Esophagus squamous epithelium (tissue), 5 donors: ENCODE data around the gene CYTH2. TPM values are rescaled to one million over a fixed set of nuclear protein-coding genes. Genes with fewer than 3 reads are reported as not detected.

Experiments used
- DNase-seq: peaks from one replicate; lab custom pipeline; 2025; lab: John Stamatoyannopoulos, UW
- H3K27ac ChIP-seq, 4 donors: fragments of 200-600 bp; sonication (generic); one replicate each; pipeline ENCODE4 v1.5.1; 2016 to 2019; ENCODE audit warnings: mild to moderate bottlenecking in 1 of 4
- H3K27me3 ChIP-seq, 4 donors: fragments of 200-600 bp; sonication (generic); 1 replicate in 3 of 4; 2 replicates in 1 of 4; pipeline versions ENCODE4 v1.5.1 to v1.6.0; 2017 to 2021; ENCODE audit warnings: antibody characterized with exemption in 1 of 4
- H3K36me3 ChIP-seq, 3 donors: fragments of 200-600 bp; sonication (generic); one replicate each; pipeline ENCODE4 v1.5.1; 2016 to 2019
- H3K4me1 ChIP-seq, 3 donors: fragments of 200-600 bp; sonication (generic); one replicate each; pipeline ENCODE4 v1.5.1; 2017 to 2019
- H3K4me3 ChIP-seq, 4 donors: fragments of 200-600 bp; sonication (generic); 1 replicate in 3 of 4; 2 replicates in 1 of 4; pipeline ENCODE4 v1.5.1; 2016 to 2019; ENCODE audit warnings: mild to moderate bottlenecking in 2 of 4, moderate library complexity in 1 of 4
- H3K9me3 ChIP-seq, 3 donors: fragments of 200-600 bp; sonication (generic); one replicate each; pipeline ENCODE4 v1.5.1; 2016 to 2019
- POLR2A ChIP-seq, 4 donors: fragments of 450-650 bp; IDR thresholded peaks; one replicate each; pipeline ENCODE4 v1.6.1; 2017; ENCODE audit warnings: antibody characterized with exemption in 4 of 4, mild to moderate bottlenecking in 4 of 4, moderate library complexity in 3 of 4
- WGBS, 2 donors: methylation state at CpG; one replicate each; pipeline ENCODE4 v1.1.5; 2018; 5-methylcytosine and 5-hydroxymethylcytosine counted together
- intact Hi-C: fragments of 100-400 bp; cut with DNase I; formaldehyde crosslinking; loops from one replicate; pipeline ENCODE4 v1.15.0; 2022
- total RNA-seq, 4 donors: library from RNA; depleted of rRNA; stranded (reverse); fragments of >200 nt; gene quantifications; one replicate each; pipeline ENCODE4 v1.1.0, GENCODE V29; 2016
- TF ChIP-seq, protein P1 (sequence below), 6 experiments: fragments of 450-650 bp in 4 of 6; fragments of 200-600 bp in 2 of 6; sonication (generic) in 2 of 6; IDR thresholded peaks; one replicate each; pipeline ENCODE4 v1.5.1; 2016 to 2019; ENCODE audit warnings: antibody characterized with exemption in 6 of 6, mild to moderate bottlenecking in 4 of 6, moderate library complexity in 4 of 6
- donor health status: DM: yes; HTN: yes; CAD: no.

Gene CYTH2
- total RNA-seq, 4 donors from 2014 or later, result 40.8 to 101 (median 47.8) TPM

DNA sequence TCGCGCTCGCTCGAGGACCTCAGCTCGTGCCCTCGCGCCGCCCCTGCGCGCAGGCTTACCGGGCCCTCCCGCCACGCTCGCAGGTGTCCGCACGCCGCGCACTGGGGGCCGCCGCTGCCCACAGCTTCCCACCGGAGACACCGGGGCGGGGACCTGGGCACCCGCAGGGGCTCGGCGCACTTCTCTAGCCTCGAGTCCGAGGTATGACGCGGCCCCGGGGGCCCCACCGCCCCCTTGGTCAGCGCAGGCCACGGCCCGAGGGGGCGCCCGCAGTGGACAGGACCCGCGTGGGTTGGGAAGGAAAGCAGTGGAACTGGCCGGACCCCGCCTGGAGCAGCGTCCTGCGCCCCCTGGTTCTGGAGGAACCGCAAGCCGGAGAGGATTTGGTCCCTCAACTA, 25.4 kb upstream of the CYTH2 start:
- intact Hi-C loops, result no loop called here
- DNase-seq, result no peak
- H3K27ac ChIP-seq, result no peak overlapping the region
- peak overlapping the region in 3 of 4 donors; percentile 78 to 93 (median 85) for H3K4me3 ChIP-seq
- H3K4me1 ChIP-seq, result peaks cover 20 to 43% (median 22%) of the 10 kb centered on the region in 3 donors
- peaks cover 0 to 18% (median 0%) of the 10 kb centered on the region in 3 donors for H3K36me3 ChIP-seq
- WGBS, 2 donors, result no CpG with 5 or more reads among the region's 45 CpGs
- H3K27me3 ChIP-seq, result peaks cover 0 to 58% (median 2%) of the 10 kb centered on the region in 4 donors
- no peak for TF ChIP-seq POLR2A (IDR thresholded peaks at IDR 0.05)
- TF ChIP-seq, protein P1, sequence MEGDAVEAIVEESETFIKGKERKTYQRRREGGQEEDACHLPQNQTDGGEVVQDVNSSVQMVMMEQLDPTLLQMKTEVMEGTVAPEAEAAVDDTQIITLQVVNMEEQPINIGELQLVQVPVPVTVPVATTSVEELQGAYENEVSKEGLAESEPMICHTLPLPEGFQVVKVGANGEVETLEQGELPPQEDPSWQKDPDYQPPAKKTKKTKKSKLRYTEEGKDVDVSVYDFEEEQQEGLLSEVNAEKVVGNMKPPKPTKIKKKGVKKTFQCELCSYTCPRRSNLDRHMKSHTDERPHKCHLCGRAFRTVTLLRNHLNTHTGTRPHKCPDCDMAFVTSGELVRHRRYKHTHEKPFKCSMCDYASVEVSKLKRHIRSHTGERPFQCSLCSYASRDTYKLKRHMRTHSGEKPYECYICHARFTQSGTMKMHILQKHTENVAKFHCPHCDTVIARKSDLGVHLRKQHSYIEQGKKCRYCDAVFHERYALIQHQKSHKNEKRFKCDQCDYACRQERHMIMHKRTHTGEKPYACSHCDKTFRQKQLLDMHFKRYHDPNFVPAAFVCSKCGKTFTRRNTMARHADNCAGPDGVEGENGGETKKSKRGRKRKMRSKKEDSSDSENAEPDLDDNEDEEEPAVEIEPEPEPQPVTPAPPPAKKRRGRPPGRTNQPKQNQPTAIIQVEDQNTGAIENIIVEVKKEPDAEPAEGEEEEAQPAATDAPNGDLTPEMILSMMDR (IDR thresholded peaks at IDR 0.05), result no peak
- no peaks in the 10 kb centered on the region for H3K9me3 ChIP-seq

DNA sequence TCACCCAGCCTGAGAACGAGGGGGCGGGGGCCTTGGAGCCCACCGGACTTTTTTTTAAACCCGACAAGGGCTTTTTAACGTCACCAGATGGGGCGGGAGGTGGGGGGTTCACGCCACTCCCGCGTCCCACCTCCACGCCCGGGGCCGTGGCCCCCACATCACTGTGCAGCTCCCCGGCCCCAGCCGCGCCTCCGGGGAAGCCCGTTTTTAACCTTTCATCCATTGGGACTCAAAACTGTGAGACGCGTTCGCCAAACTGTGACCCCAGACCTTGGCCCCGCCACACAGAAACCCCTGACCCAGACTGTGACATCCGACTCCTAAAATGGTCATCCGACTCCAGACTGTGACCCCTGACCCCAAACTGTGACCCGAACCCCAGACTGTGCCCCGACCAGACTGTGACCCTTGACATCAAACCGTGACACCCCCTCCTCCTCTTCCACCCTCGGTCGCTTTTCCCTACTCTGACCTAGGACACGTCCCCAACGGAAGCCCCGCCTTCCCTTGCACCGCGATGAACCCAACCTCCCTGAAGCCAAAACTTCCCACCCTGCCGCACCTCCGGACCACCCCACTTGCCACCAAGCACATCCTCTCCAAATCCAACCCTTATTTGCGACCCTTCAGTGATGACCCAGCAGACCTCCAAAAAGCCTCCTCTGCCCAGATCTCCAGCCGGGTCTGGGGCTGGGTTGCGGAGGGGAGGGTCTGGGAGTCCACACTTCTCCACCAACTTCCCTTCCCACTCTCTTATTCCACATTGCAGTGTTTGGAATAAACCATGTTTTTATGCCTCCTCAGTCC, 24.8 kb upstream of the CYTH2 start:
- no peak for TF ChIP-seq POLR2A (IDR thresholded peaks at IDR 0.05)
- TF ChIP-seq, protein P1 (IDR thresholded peaks at IDR 0.05), result no peak
- Histone ChIP-seq H3K4me3 (peak overlapping the region; percentile 2 to 93 (median 82)), H3K36me3 (peaks cover 0 to 24% (median 0%) of the 10 kb centered on the region in 3 donors), H3K4me1 (peaks cover 20 to 43% (median 22%) of the 10 kb centered on the region in 3 donors), H3K9me3 (no peaks in the 10 kb centered on the region), H3K27me3 (peaks cover 0 to 53% (median 2%) of the 10 kb centered on the region in 4 donors), H3K27ac (peak overlapping the region in 2 of 4 donors; percentile 88 to 90)
- WGBS, 2 donors, result 27 to 28% methylated on average over 13 to 16 of the region's 38 CpGs
- no peak for DNase-seq
- intact Hi-C loops, result no loop called here

DNA sequence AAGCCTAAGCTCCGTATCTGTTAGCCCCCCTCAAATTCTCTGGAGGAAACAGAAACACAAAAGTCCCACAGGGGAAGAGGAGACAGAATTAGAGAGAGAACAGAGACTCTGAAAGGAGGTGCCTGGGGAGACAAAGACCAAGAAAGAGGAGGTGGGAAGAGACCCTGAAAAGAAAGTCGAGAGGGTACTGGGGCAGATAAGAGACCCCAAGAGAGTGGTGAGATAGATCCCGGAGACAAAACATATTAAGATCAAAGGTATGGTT, 24.3 kb upstream of the CYTH2 start:
- Histone ChIP-seq H3K27me3 (peaks cover 0 to 48% (median 2%) of the 10 kb centered on the region in 4 donors), H3K9me3 (no peaks in the 10 kb centered on the region), H3K27ac (peak overlapping the region; percentile 84 to 90 (median 88)), H3K4me1 (peaks cover 20 to 43% (median 22%) of the 10 kb centered on the region in 3 donors), H3K4me3 (peak overlapping the region; percentile 78 to 93 (median 84)), H3K36me3 (peaks cover 0 to 29% (median 2%) of the 10 kb centered on the region in 3 donors)
- DNase-seq, result no peak
- WGBS, 2 donors, result 22 to 25% methylated on average over 3 of the region's 3 CpGs
- intact Hi-C loops, result no loop called here
- no peak for TF ChIP-seq POLR2A (IDR thresholded peaks at IDR 0.05)
- TF ChIP-seq, protein P1 (IDR thresholded peaks at IDR 0.05), result no peak

DNA sequence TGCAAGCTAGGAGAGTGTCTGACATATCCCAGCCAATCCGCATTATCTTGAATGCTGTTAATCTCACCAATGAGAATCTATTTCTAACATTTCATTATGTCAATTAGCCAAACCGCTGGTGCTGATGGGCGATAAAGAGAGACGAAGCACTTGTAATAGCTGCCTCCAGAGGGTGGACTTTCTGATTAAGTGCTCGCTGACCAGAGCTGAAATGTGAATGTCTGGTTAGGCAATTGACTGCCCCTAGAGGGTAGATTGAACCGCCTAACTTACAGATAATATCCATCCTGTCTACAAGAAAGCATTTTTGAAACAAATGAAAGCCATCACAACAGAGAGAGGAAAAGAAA, 23.9 kb upstream of the CYTH2 start:
- TF ChIP-seq, protein P1 (IDR thresholded peaks at IDR 0.05), result peak in 5 of 6 experiments; percentile 24 to 62 (median 48)
- TF ChIP-seq POLR2A (IDR thresholded peaks at IDR 0.05), result no peak
- Histone ChIP-seq H3K36me3 (peaks cover 0 to 33% (median 6%) of the 10 kb centered on the region in 3 donors), H3K27me3 (peaks cover 0 to 45% (median 2%) of the 10 kb centered on the region in 4 donors), H3K4me3 (peak overlapping the region; percentile 78 to 93 (median 84)), H3K9me3 (no peaks in the 10 kb centered on the region), H3K27ac (peak overlapping the region; percentile 84 to 90 (median 88)), H3K4me1 (peaks cover 20 to 43% (median 22%) of the 10 kb centered on the region in 3 donors)
- WGBS, 2 donors, result 1% methylated on average over 6 of the region's 6 CpGs
- DNase-seq, result no peak
- intact Hi-C loops, result no loop called here
